ENCODE results near the gene NUP214. TPM values are rescaled to one million over a fixed set of nuclear protein-coding genes. Genes with fewer than 3 reads are reported as not detected.

The NUP214 gene
- polyA plus RNA-seq, 1 of the 3 experiments (the other 2 are of a cell fraction): 8.0 TPM

DNA sequence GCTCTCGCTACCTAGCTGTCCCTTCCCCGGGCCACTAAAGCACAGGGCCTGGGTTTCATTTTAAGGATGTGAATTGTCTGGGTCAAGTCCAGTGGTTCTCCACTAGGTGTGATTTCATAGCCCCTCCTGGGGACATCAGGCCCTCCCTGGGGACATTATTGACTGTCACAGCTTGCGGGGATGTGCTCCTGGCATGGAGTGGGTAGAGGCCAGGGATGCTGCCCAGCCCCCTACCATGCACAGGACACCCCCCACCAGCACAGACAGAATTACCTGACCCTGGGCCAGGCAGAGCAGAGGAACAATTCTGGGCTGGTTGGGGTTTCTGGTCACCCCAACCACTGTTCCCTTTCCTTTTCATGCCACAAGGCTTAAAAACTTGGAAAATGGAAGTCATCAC, 146.8 kb downstream of the NUP214 start:
- POLR2A ChIA-PET: no interaction called here
- Histone ChIP-seq H3K36me3 (replicated peaks in 1 of 2; ENCODE audit: control insufficient read depth in 1 of 2, insufficient read depth in 2 of 2, low read length in 1 of 2) (no peaks in the 10 kb centered on the region), H3K9me2 (no peaks in the 10 kb centered on the region), H3K27ac (ENCODE audit: low read depth in 2 of 2, low read length in 1 of 2) (no peak overlapping the region), H3K4me3 (ENCODE audit: low read depth in 2 of 2, low read length in 1 of 2) (no peak overlapping the region), H4K20me1 (ENCODE audit: insufficient read depth) (no peaks in the 10 kb centered on the region), H3F3A (replicated peaks; ENCODE audit: insufficient read depth) (no peaks in the 10 kb centered on the region), H3K9me3 (no peaks in the 10 kb centered on the region), H3K4me2 (no peak overlapping the region), H3K4me1 (ENCODE audit: control insufficient read depth in 1 of 2, insufficient read depth in 2 of 2, low read depth in 1 of 2, low read length in 1 of 2) (no peaks in the 10 kb centered on the region; a peak in 1 of 4 replicates), H3K27me3 (ENCODE audit: insufficient read depth) (no peaks in the 10 kb centered on the region), H3K79me2 (ENCODE audit: insufficient read depth) (no peaks in the 10 kb centered on the region), H3K9ac (no peak overlapping the region), H2AFZ (ENCODE audit: low read depth) (no peak overlapping the region)
- 100% methylated on average over 3 of the region's 3 CpGs for WGBS (ENCODE audit: low lambda C conversion rate)
- CTCF ChIA-PET: interaction anchor here (0.6 to 1.2 kb wide), 2 partner anchors 64 to 317 kb away, joined by 3 to 4 read pairs; no protein-coding TSS in a partner anchor
- TF ChIP-seq SMC3 (IDR thresholded peaks at IDR 0.05; ENCODE audit: low read depth, low read length) (no peak), PBX3 (IDR thresholded peaks at IDR 0.05) (no peak)
- TF ChIP-seq, protein P1, sequence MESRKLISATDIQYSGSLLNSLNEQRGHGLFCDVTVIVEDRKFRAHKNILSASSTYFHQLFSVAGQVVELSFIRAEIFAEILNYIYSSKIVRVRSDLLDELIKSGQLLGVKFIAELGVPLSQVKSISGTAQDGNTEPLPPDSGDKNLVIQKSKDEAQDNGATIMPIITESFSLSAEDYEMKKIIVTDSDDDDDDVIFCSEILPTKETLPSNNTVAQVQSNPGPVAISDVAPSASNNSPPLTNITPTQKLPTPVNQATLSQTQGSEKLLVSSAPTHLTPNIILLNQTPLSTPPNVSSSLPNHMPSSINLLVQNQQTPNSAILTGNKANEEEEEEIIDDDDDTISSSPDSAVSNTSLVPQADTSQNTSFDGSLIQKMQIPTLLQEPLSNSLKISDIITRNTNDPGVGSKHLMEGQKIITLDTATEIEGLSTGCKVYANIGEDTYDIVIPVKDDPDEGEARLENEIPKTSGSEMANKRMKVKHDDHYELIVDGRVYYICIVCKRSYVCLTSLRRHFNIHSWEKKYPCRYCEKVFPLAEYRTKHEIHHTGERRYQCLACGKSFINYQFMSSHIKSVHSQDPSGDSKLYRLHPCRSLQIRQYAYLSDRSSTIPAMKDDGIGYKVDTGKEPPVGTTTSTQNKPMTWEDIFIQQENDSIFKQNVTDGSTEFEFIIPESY (IDR thresholded peaks at IDR 0.05; ENCODE audit: borderline replicate concordance, low read depth): no peak
- no peak for DNase-seq

GRCh38 chr9:131273146-131273855, 147.9 kb downstream of the NUP214 start:
- H3K79me2 ChIP-seq (ENCODE audit: insufficient read depth): no peaks in the 10 kb centered on the region
- CTCF ChIA-PET: interaction anchor here (1.1 to 2.5 kb wide), 2 partner anchors 63 to 96 kb away, joined by 3 to 9 read pairs; no protein-coding TSS in a partner anchor
- H3K36me3 ChIP-seq (replicated peaks in 1 of 2; ENCODE audit: control insufficient read depth in 1 of 2, insufficient read depth in 2 of 2, low read length in 1 of 2): no peaks in the 10 kb centered on the region
- no peak overlapping the region for H3K9ac ChIP-seq
- H3K9me2 ChIP-seq: no peaks in the 10 kb centered on the region
- no peaks in the 10 kb centered on the region for H4K20me1 ChIP-seq (ENCODE audit: insufficient read depth)
- no peak overlapping the region for H3K4me3 ChIP-seq (ENCODE audit: low read depth in 2 of 2, low read length in 1 of 2)
- H2AFZ ChIP-seq (ENCODE audit: low read depth): no peak overlapping the region
- 92% methylated on average over 22 of the region's 22 CpGs for WGBS (ENCODE audit: low lambda C conversion rate)
- H3K27me3 ChIP-seq (ENCODE audit: insufficient read depth): no peaks in the 10 kb centered on the region
- no peak overlapping the region for H3K27ac ChIP-seq (ENCODE audit: low read depth in 2 of 2, low read length in 1 of 2)
- H3K4me1 ChIP-seq (ENCODE audit: control insufficient read depth in 1 of 2, insufficient read depth in 2 of 2, low read depth in 1 of 2, low read length in 1 of 2): peaks cover 0 to 2% of the 10 kb centered on the region in 2 experiments; a peak in 1 of 4 replicates
- H3F3A ChIP-seq (replicated peaks; ENCODE audit: insufficient read depth): no peaks in the 10 kb centered on the region
- DNase-seq: no peak
- H3K9me3 ChIP-seq: no peaks in the 10 kb centered on the region
- POLR2A ChIA-PET: no interaction called here
- no peak overlapping the region for H3K4me2 ChIP-seq
- TF ChIP-seq RAD21 (IDR thresholded peaks at IDR 0.05; ENCODE audit: low read length) (no peak), NFIC (IDR thresholded peaks at IDR 0.05; ENCODE audit: borderline replicate concordance) (no peak), RXRA (IDR thresholded peaks at IDR 0.05; ENCODE audit: borderline replicate concordance, low read depth) (no peak), ELF1 (IDR thresholded peaks at IDR 0.05) (no peak), NRF1 (IDR thresholded peaks at IDR 0.05; ENCODE audit: low read depth, low read length) (no peak), POLR2AphosphoS5 (IDR thresholded peaks at IDR 0.05; ENCODE audit: low read depth, low read length) (no peak), MXI1 (IDR thresholded peaks at IDR 0.05; ENCODE audit: low read depth, low read length) (no peak), RCOR1 (IDR thresholded peaks at IDR 0.05; ENCODE audit: low read length) (no peak), TAF1 (IDR thresholded peaks at IDR 0.05; ENCODE audit: borderline replicate concordance, low read depth, low read length) (no peak), RFX5 (IDR thresholded peaks at IDR 0.05; ENCODE audit: low read length) (no peak), GATA2 (CRISPR knock-in tag; IDR thresholded peaks at IDR 0.05) (no peak), FOSL2 (IDR thresholded peaks at IDR 0.05; ENCODE audit: borderline replicate concordance, low read depth) (no peak), FOXJ3 (CRISPR knock-in tag; IDR thresholded peaks at IDR 0.05) (no peak), MEF2A (IDR thresholded peaks at IDR 0.05; ENCODE audit: borderline replicate concordance, low read depth) (no peak), MAX (IDR thresholded peaks at IDR 0.05; ENCODE audit: low read depth) (no peak), FOXM1 (IDR thresholded peaks at IDR 0.05; ENCODE audit: low read depth) (no peak)
- TF ChIP-seq, protein P2, sequence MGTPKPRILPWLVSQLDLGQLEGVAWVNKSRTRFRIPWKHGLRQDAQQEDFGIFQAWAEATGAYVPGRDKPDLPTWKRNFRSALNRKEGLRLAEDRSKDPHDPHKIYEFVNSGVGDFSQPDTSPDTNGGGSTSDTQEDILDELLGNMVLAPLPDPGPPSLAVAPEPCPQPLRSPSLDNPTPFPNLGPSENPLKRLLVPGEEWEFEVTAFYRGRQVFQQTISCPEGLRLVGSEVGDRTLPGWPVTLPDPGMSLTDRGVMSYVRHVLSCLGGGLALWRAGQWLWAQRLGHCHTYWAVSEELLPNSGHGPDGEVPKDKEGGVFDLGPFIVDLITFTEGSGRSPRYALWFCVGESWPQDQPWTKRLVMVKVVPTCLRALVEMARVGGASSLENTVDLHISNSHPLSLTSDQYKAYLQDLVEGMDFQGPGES (IDR thresholded peaks at IDR 0.05; ENCODE audit: low read depth, low read length): no peak
- TF ChIP-seq, protein P1 (IDR thresholded peaks at IDR 0.05; ENCODE audit: borderline replicate concordance, low read depth): no peak

Measured in SK-N-SH (cell line).